Measurements from ENCODE around the gene TBC1D2. TPM values are rescaled to one million over a fixed set of nuclear protein-coding genes. Genes with fewer than 3 reads are reported as not detected.

Gene TBC1D2
- total and polyA plus RNA-seq, 4 donors, result 2.8 to 5.1 (median 3.7) TPM

- H3K4me1 ChIP-seq (ENCODE audit: control insufficient read depth in 4 of 4, insufficient read depth in 4 of 4, low read length in 3 of 4), result no peaks in the 10 kb centered on the region
- no peak overlapping the region for H3K9ac ChIP-seq (ENCODE audit: low read depth in 1 of 2, low read length in 2 of 2)
- DNase-seq (ENCODE audit: low spot score), result no peak
- H3K9me3 ChIP-seq (ENCODE audit: control insufficient read depth in 4 of 4, low read length in 3 of 4), result no peaks in the 10 kb centered on the region
- no peak overlapping the region for H3K27ac ChIP-seq (ENCODE audit: low read depth in 1 of 2, low read length in 2 of 2)
- H3K36me3 ChIP-seq (ENCODE audit: control insufficient read depth in 4 of 4, insufficient read depth in 3 of 4, low read depth in 1 of 4, low read length in 3 of 4), result no peaks in the 10 kb centered on the region
- TF ChIP-seq CTCF (IDR thresholded peaks at IDR 0.05; ENCODE audit: low read depth, low read length, missing input control), result no peak
- TF ChIP-seq FOXA1 (IDR thresholded peaks at IDR 0.05), result no peak
- TF ChIP-seq REST (IDR thresholded peaks at IDR 0.05), result no peak
- no peak for TF ChIP-seq ZBTB33 (IDR thresholded peaks at IDR 0.05)
- no peak overlapping the region for H3K4me3 ChIP-seq (ENCODE audit: low read depth in 1 of 3, low read length in 3 of 3)
- H3K27me3 ChIP-seq (ENCODE audit: control insufficient read depth in 4 of 4, insufficient read depth in 4 of 4, low read length in 3 of 4), result no peaks in the 10 kb centered on the region
Measured at GRCh38 chr9:98298476-98298875, 43.0 kb upstream of the TBC1D2 start.

- 90% methylated on average over 6 of the region's 6 CpGs for WGBS
- Histone ChIP-seq H3K4me1 (ENCODE audit: control insufficient read depth in 4 of 4, insufficient read depth in 4 of 4, low read length in 3 of 4) (no peaks in the 10 kb centered on the region), H3K4me3 (ENCODE audit: low read depth in 1 of 3, low read length in 3 of 3) (no peak overlapping the region), H3K9ac (ENCODE audit: low read depth in 1 of 2, low read length in 2 of 2) (no peak overlapping the region), H3K27me3 (ENCODE audit: control insufficient read depth in 4 of 4, insufficient read depth in 4 of 4, low read length in 3 of 4) (no peaks in the 10 kb centered on the region), H3K36me3 (ENCODE audit: control insufficient read depth in 4 of 4, insufficient read depth in 3 of 4, low read depth in 1 of 4, low read length in 3 of 4) (no peaks in the 10 kb centered on the region), H3K9me3 (ENCODE audit: control insufficient read depth in 4 of 4, low read length in 3 of 4) (no peaks in the 10 kb centered on the region), H3K27ac (ENCODE audit: low read depth in 1 of 2, low read length in 2 of 2) (no peak overlapping the region)
- no peak for TF ChIP-seq GABPA (IDR thresholded peaks at IDR 0.05 in 1 of 2, conservative IDR thresholded peaks at IDR 0.05 in 1 of 2)
- TF ChIP-seq SP1 (IDR thresholded peaks at IDR 0.05), result no peak
- TF ChIP-seq ZBTB33 (IDR thresholded peaks at IDR 0.05), result no peak
- TF ChIP-seq ATF3 (IDR thresholded peaks at IDR 0.05), result no peak
- no peak for TF ChIP-seq RAD21 (IDR thresholded peaks at IDR 0.05)
- no peak for TF ChIP-seq NR2F2 (IDR thresholded peaks at IDR 0.05)
- no peak for DNase-seq (ENCODE audit: low spot score)
Measured at GRCh38 chr9:98295824-98296223, 40.4 kb upstream of the TBC1D2 start.

Data from liver (tissue), 9 donors.